H1 (cell line): ENCODE results near the gene KBTBD12. TPM values are rescaled to one million over a fixed set of nuclear protein-coding genes. Genes with fewer than 3 reads are reported as not detected.

Source experiments
- BACH1 ChIP-seq: IDR thresholded peaks from 2 replicates; pipeline ENCODE4 v1.6.1; 2012; ENCODE audit warnings: low read length, improper control_type of control experiment
- CHD7 ChIP-seq: fragments of 300-600 bp; sonication (generic); IDR thresholded peaks from 2 replicates; pipeline ENCODE4 v1.7.1; 2012; ENCODE audit warnings: low read length, moderate library complexity, mild to moderate bottlenecking, inconsistent platforms; ENCODE audit not compliant: insufficient replicate concordance
- CTCF ChIP-seq, 3 experiments: IDR thresholded peaks; 1 replicate in 2 of 3; 2 replicates in 1 of 3; pipeline versions ENCODE4 v1.5.1 to v1.6.1; 2011; ENCODE audit warnings: low read length in 3 of 3, mild to moderate bottlenecking in 3 of 3, inconsistent platforms in 2 of 3, low read depth in 1 of 3, moderate library complexity in 1 of 3; ENCODE audit not compliant: insufficient read depth in 1 of 3; ENCODE audit errors: control extremely low read depth in 1 of 3
- polyA plus RNA-seq, 7 experiments: library from polyadenylated mRNA; depleted of rRNA in 3 of 7; stranded (reverse) in 5 of 7; unstranded in 2 of 7; fragments of >200 nt in 5 of 7; fragments of 200-250 nt in 2 of 7; gene quantifications; 1 replicate in 5 of 7; 2 replicates in 1 of 7; 4 replicates in 1 of 7; pipeline versions ENCODE4 v1.2.1 to v1.2.3, GENCODE V29; 2011 to 2013; ENCODE audit warnings: missing spikeins in 2 of 7, mixed read lengths in 2 of 7
- total RNA-seq: library from RNA; stranded (reverse); fragmentation: NEBNext Ultra II Directional; extraction: Animal tissue kit (Norgen Biotek cat#: 25700); gene quantifications from 2 replicates; pipeline ENCODE4 v1.2.1, GENCODE V29; 2021

Gene KBTBD12
- total and polyA plus RNA-seq, 2 of the 8 experiments (the other 6 are each of a cell fraction or from before 2014, with no cell fraction given) = 0.33 to 0.63 TPM

GRCh38 chr3:127949446-127950055 lies 34.5 kb downstream of the KBTBD12 start (continued):
- no peak for TF ChIP-seq CHD7
- no peak for TF ChIP-seq BACH1
- TF ChIP-seq CTCF (IDR thresholded peaks at IDR 0.05; ENCODE audit: control extremely low read depth in 1 of 3, insufficient read depth in 1 of 3, low read depth in 1 of 3, low read length in 3 of 3) = no peak
- TF ChIP-seq, all 59 proteins: peak for 0
